ENCODE results near the gene FICD.

The FICD gene

GRCh38 chr12:108505129-108505528 is 9.9 kb upstream of the FICD start:
- DNase-seq = no peak

- no peak for DNase-seq
Measured at GRCh38 chr12:108507971-108508642, 7.0 kb upstream of the FICD start.

GRCh38 chr12:108509806-108510205 is 5.3 kb upstream of the FICD start:
- DNase-seq = no peak

GRCh38 chr12:108510836-108511235 is 4.2 kb upstream of the FICD start:
- no peak for DNase-seq

- DNase-seq = peak; percentile 47
Measured at GRCh38 chr12:108511633-108512540, 3.2 kb upstream of the FICD start.

GRCh38 chr12:108514468-108514972 is 557 bp upstream of the FICD start:
- DNase-seq = no peak

GRCh38 chr12:108515916-108516315 is 839 bp downstream of the FICD start:
- no peak for DNase-seq

- no peak for DNase-seq
Measured at GRCh38 chr12:108516511-108517275, 1.6 kb downstream of the FICD start.

GRCh38 chr12:108517288-108518100 is 2.4 kb downstream of the FICD start:
- DNase-seq = no peak

- no peak for DNase-seq
Measured at GRCh38 chr12:108518101-108518715, 3.1 kb downstream of the FICD start.

GRCh38 chr12:108518716-108519496 is 3.8 kb downstream of the FICD start:
- no peak for DNase-seq

GRCh38 chr12:108519558-108519957 is 4.5 kb downstream of the FICD start:
- no peak for DNase-seq

- DNase-seq = no peak
Measured at GRCh38 chr12:108523365-108523764, 8.3 kb downstream of the FICD start.

GRCh38 chr12:108525681-108526080 is 10.6 kb downstream of the FICD start:
- DNase-seq = no peak

- no peak for DNase-seq
Measured at GRCh38 chr12:108526482-108527165, 11.5 kb downstream of the FICD start.

- DNase-seq = no peak
Measured at GRCh38 chr12:108527166-108527496, 12.1 kb downstream of the FICD start.

- DNase-seq = no peak
Measured at GRCh38 chr12:108530161-108530560, 15.1 kb downstream of the FICD start.

- DNase-seq = no peak
Measured at GRCh38 chr12:108531929-108532848, 17.1 kb downstream of the FICD start.

- no peak for DNase-seq
Measured at GRCh38 chr12:108538146-108538545, 23.1 kb downstream of the FICD start.

Data from COR-L47 (cell line).